Measurements from ENCODE around the gene PNPLA7.
A peak's percentile ranks its signal among the peaks of the same experiment; 100 is the strongest.

Gene PNPLA7

GRCh38 chr9:137478962-137479861 lies 71.0 kb downstream of the PNPLA7 start:
- no peak overlapping the region for H3K4ac ChIP-seq (ENCODE audit: low read depth, low read length)
- no peaks in the 10 kb centered on the region for H3K36me3 ChIP-seq (ENCODE audit: control insufficient read depth, insufficient read depth, low read length)
- no peak overlapping the region for H3K4me2 ChIP-seq (ENCODE audit: low read length)
- H3K9ac ChIP-seq (ENCODE audit: low read length) = no peak overlapping the region
- no peak overlapping the region for H3K27ac ChIP-seq (ENCODE audit: low read depth, low read length)
- H3K4me1 ChIP-seq (ENCODE audit: control insufficient read depth, low read depth, low read length) = no peaks in the 10 kb centered on the region
- H4K8ac ChIP-seq (ENCODE audit: low read depth, low read length) = no peak overlapping the region
- no peaks in the 10 kb centered on the region for H3K79me2 ChIP-seq (ENCODE audit: control insufficient read depth, insufficient read depth, low read length)
- no peak overlapping the region for H2BK15ac ChIP-seq (replicated peaks; ENCODE audit: low read depth)
- H3K56ac ChIP-seq (ENCODE audit: low read length) = no peak overlapping the region
- WGBS (ENCODE audit: extremely low coverage, insufficient coverage, low lambda C conversion rate) = no CpG with 5 or more reads among the region's 36 CpGs
- no peak overlapping the region for H4K5ac ChIP-seq (ENCODE audit: low read length)
- no peak overlapping the region for H3K23ac ChIP-seq (ENCODE audit: low read length)
- no peaks in the 10 kb centered on the region for H3K27me3 ChIP-seq (ENCODE audit: insufficient read depth, low read length, poor library complexity)
- no peaks in the 10 kb centered on the region for H3K79me1 ChIP-seq (ENCODE audit: low read length)
- H2BK5ac ChIP-seq (ENCODE audit: low read length) = no peak overlapping the region
- H2AK5ac ChIP-seq (ENCODE audit: low read length) = no peak overlapping the region
- no peak overlapping the region for H3K4me3 ChIP-seq (ENCODE audit: low read length)
- H3K18ac ChIP-seq (ENCODE audit: low read length) = no peak overlapping the region
- peak; percentile 70 for DNase-seq
- no peak overlapping the region for H2BK120ac ChIP-seq (ENCODE audit: low read depth, low read length)

DNA sequence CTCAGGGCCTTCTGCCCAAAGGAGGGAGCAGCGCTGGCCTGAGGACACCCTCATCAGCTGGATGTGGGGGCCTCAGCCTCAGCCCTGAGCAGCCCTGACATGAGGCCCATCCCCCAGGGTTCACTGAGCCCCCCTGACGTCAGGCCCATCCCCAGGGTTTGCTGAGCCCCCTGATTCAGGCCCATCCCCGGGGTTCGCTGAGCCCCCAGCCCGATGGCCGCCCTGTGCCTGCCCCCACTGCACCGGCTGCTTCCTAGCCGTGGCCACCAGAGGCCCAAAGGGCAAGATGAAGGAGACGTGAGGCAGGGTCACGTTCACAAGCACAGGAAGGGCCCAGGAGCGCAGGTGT lies 71.6 kb downstream of the PNPLA7 start:
- H3K79me1 ChIP-seq (ENCODE audit: low read length) = no peaks in the 10 kb centered on the region
- DNase-seq = no peak
- no peaks in the 10 kb centered on the region for H3K27me3 ChIP-seq (ENCODE audit: insufficient read depth, low read length, poor library complexity)
- H3K56ac ChIP-seq (ENCODE audit: low read length) = no peak overlapping the region
- no peak overlapping the region for H4K8ac ChIP-seq (ENCODE audit: low read depth, low read length)
- no peak overlapping the region for H3K9ac ChIP-seq (ENCODE audit: low read length)
- WGBS (ENCODE audit: extremely low coverage, insufficient coverage, low lambda C conversion rate) = no CpG with 5 or more reads among the region's 11 CpGs
- H2BK15ac ChIP-seq (replicated peaks; ENCODE audit: low read depth) = no peak overlapping the region
- H3K36me3 ChIP-seq (ENCODE audit: control insufficient read depth, insufficient read depth, low read length) = no peaks in the 10 kb centered on the region
- no peak overlapping the region for H2BK5ac ChIP-seq (ENCODE audit: low read length)
- H2BK120ac ChIP-seq (ENCODE audit: low read depth, low read length) = no peak overlapping the region
- no peaks in the 10 kb centered on the region for H3K79me2 ChIP-seq (ENCODE audit: control insufficient read depth, insufficient read depth, low read length)
- no peaks in the 10 kb centered on the region for H3K4me1 ChIP-seq (ENCODE audit: control insufficient read depth, low read depth, low read length)
- H3K4me3 ChIP-seq (ENCODE audit: low read length) = no peak overlapping the region
- H3K18ac ChIP-seq (ENCODE audit: low read length) = no peak overlapping the region
- H3K4me2 ChIP-seq (ENCODE audit: low read length) = no peak overlapping the region
- H3K23ac ChIP-seq (ENCODE audit: low read length) = no peak overlapping the region
- H2AK5ac ChIP-seq (ENCODE audit: low read length) = no peak overlapping the region
- H3K27ac ChIP-seq (ENCODE audit: low read depth, low read length) = no peak overlapping the region
- no peak overlapping the region for H4K5ac ChIP-seq (ENCODE audit: low read length)
- H3K4ac ChIP-seq (ENCODE audit: low read depth, low read length) = no peak overlapping the region

DNA sequence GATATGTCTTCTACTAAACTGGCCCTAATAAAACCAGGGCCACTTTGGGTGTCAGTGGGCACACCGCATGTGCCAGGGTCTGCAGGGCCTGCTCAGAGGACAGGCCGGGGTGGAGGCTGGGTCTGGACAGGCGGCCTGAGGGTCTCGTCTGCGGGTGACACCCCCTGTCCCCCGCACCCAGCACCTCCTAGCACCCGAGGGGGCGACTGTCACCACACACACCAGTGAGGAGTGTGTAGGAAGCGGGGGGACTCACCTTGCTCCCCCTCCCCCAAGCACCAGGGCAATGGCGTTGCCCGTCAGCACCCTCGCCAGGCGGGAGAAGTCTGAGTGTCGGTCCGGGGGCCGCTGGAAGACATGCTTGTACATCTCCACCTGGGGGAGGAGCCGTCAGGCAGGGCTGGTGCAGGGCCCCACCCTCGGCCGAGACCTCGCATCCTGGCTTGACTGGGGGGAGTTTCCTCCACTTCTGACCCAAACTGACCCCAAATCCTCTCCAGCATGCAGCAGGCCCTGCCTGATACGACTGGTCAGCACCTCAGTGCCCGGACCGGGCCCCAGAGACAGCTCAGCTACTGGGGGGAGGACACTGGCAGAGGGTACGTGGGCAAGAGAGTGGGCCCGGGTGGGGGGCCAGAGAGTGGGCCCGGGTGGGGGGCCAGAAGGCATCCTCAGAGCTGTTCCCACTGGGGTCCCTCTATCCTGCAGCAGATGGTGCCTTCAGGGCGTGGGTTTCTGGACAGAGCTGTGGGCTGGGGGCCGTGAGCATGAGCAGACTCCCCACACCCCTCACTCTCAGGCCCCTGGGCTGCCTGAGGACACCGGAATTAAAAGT lies 72.2 kb downstream of the PNPLA7 start:
- Histone ChIP-seq H3K4ac (ENCODE audit: low read depth, low read length) (no peak overlapping the region), H3K23ac (ENCODE audit: low read length) (no peak overlapping the region), H3K27me3 (ENCODE audit: insufficient read depth, low read length, poor library complexity) (no peaks in the 10 kb centered on the region), H4K8ac (ENCODE audit: low read depth, low read length) (no peak overlapping the region), H3K18ac (ENCODE audit: low read length) (no peak overlapping the region), H3K4me1 (ENCODE audit: control insufficient read depth, low read depth, low read length) (no peaks in the 10 kb centered on the region), H3K27ac (ENCODE audit: low read depth, low read length) (no peak overlapping the region), H4K5ac (ENCODE audit: low read length) (no peak overlapping the region), H2BK5ac (ENCODE audit: low read length) (no peak overlapping the region), H3K36me3 (ENCODE audit: control insufficient read depth, insufficient read depth, low read length) (no peaks in the 10 kb centered on the region), H2AK5ac (ENCODE audit: low read length) (no peak overlapping the region), H2BK15ac (replicated peaks; ENCODE audit: low read depth) (no peak overlapping the region), H3K79me1 (ENCODE audit: low read length) (no peaks in the 10 kb centered on the region), H3K4me3 (ENCODE audit: low read length) (no peak overlapping the region), H3K56ac (ENCODE audit: low read length) (no peak overlapping the region), H3K9ac (ENCODE audit: low read length) (no peak overlapping the region), H3K79me2 (ENCODE audit: control insufficient read depth, insufficient read depth, low read length) (no peaks in the 10 kb centered on the region), H2BK120ac (ENCODE audit: low read depth, low read length) (no peak overlapping the region), H3K4me2 (ENCODE audit: low read length) (no peak overlapping the region)
- no peak for DNase-seq
- WGBS (ENCODE audit: extremely low coverage, insufficient coverage, low lambda C conversion rate) = no CpG with 5 or more reads among the region's 29 CpGs

DNA sequence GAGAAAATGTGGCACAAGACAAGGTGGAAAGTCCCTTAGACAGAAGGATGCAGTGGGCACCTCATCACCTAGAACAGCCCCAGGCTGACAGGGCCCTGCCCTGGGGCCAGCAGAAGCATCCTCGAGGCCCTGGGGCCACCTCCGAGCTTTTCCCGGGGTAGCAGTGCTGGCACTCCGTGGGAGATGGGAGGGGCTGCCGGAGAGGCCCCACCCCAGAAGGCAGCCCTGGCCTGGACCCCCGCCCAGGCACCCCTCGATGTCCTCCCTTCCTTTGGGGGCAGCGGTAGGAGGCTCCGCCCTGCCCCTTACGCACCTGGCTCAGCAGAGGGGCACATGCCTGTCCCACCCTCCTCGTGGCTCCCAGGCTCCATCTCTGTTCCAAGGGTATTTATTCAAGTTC lies 73.3 kb downstream of the PNPLA7 start:
- H3K27me3 ChIP-seq (ENCODE audit: insufficient read depth, low read length, poor library complexity) = no peaks in the 10 kb centered on the region
- no peak overlapping the region for H2AK5ac ChIP-seq (ENCODE audit: low read length)
- H2BK5ac ChIP-seq (ENCODE audit: low read length) = no peak overlapping the region

DNA sequence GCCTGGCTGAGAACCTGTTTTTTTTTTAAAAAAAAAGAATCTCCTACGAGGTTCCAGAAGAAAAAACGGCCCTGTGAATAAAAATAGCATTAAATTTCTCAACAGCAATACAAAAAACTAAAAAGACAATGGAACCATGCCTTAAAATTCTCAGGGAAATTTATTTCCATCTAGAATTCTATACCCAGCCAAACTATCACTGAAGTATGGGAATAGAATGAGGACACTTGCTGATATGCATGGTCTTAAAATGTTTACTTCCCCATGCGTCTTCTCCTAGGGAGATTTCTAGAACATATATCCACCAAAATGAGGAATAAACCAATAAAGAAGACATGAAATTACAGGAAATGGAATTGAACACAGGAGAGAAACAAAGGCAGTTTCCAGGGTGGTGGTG lies 74.5 kb downstream of the PNPLA7 start:
- Histone ChIP-seq H3K18ac (ENCODE audit: low read length) (no peak overlapping the region), H3K27me3 (ENCODE audit: insufficient read depth, low read length, poor library complexity) (no peaks in the 10 kb centered on the region), H3K79me1 (ENCODE audit: low read length) (no peaks in the 10 kb centered on the region), H4K8ac (ENCODE audit: low read depth, low read length) (no peak overlapping the region), H3K9ac (ENCODE audit: low read length) (no peak overlapping the region), H2AK5ac (ENCODE audit: low read length) (no peak overlapping the region), H3K56ac (ENCODE audit: low read length) (no peak overlapping the region), H3K4ac (ENCODE audit: low read depth, low read length) (no peak overlapping the region), H3K27ac (ENCODE audit: low read depth, low read length) (no peak overlapping the region), H3K4me3 (ENCODE audit: low read length) (no peak overlapping the region), H3K36me3 (ENCODE audit: control insufficient read depth, insufficient read depth, low read length) (no peaks in the 10 kb centered on the region), H2BK120ac (ENCODE audit: low read depth, low read length) (no peak overlapping the region), H2BK5ac (ENCODE audit: low read length) (no peak overlapping the region), H4K5ac (ENCODE audit: low read length) (no peak overlapping the region), H3K4me2 (ENCODE audit: low read length) (no peak overlapping the region), H3K79me2 (ENCODE audit: control insufficient read depth, insufficient read depth, low read length) (no peaks in the 10 kb centered on the region), H3K23ac (ENCODE audit: low read length) (no peak overlapping the region), H3K4me1 (ENCODE audit: control insufficient read depth, low read depth, low read length) (no peaks in the 10 kb centered on the region), H2BK15ac (replicated peaks; ENCODE audit: low read depth) (no peak overlapping the region)
- DNase-seq = no peak
- no CpG with 5 or more reads among the region's 3 CpGs for WGBS (ENCODE audit: extremely low coverage, insufficient coverage, low lambda C conversion rate)

More for the DNA sequence above, 73.3 kb downstream of the PNPLA7 start:
- no peak overlapping the region for H2BK120ac ChIP-seq (ENCODE audit: low read depth, low read length)
- WGBS (ENCODE audit: extremely low coverage, insufficient coverage, low lambda C conversion rate) = no CpG with 5 or more reads among the region's 11 CpGs
- H2BK15ac ChIP-seq (replicated peaks; ENCODE audit: low read depth) = no peak overlapping the region
- no peak overlapping the region for H3K23ac ChIP-seq (ENCODE audit: low read length)
- H3K4ac ChIP-seq (ENCODE audit: low read depth, low read length) = no peak overlapping the region
- no peak overlapping the region for H3K27ac ChIP-seq (ENCODE audit: low read depth, low read length)
- H3K18ac ChIP-seq (ENCODE audit: low read length) = no peak overlapping the region
- no peaks in the 10 kb centered on the region for H3K4me1 ChIP-seq (ENCODE audit: control insufficient read depth, low read depth, low read length)
- H3K56ac ChIP-seq (ENCODE audit: low read length) = no peak overlapping the region
- no peak overlapping the region for H3K9ac ChIP-seq (ENCODE audit: low read length)
- H4K8ac ChIP-seq (ENCODE audit: low read depth, low read length) = no peak overlapping the region
- H3K4me3 ChIP-seq (ENCODE audit: low read length) = no peak overlapping the region
- no peaks in the 10 kb centered on the region for H3K36me3 ChIP-seq (ENCODE audit: control insufficient read depth, insufficient read depth, low read length)
- H3K4me2 ChIP-seq (ENCODE audit: low read length) = no peak overlapping the region
- H3K79me1 ChIP-seq (ENCODE audit: low read length) = no peaks in the 10 kb centered on the region
- H3K79me2 ChIP-seq (ENCODE audit: control insufficient read depth, insufficient read depth, low read length) = no peaks in the 10 kb centered on the region
- no peak overlapping the region for H4K5ac ChIP-seq (ENCODE audit: low read length)
- DNase-seq = no peak
